ENCODE measurements around the gene F13B.

Gene F13B

GRCh38 chr1:197029749-197030148, 37.3 kb downstream of the F13B start:
- no peaks in the 10 kb centered on the region for H3K4me1 ChIP-seq (ENCODE audit: insufficient read depth, low read length, poor library complexity, severe bottlenecking)
- no peaks in the 10 kb centered on the region for H3K27me3 ChIP-seq (ENCODE audit: insufficient read depth, low read length, poor library complexity, severe bottlenecking)
- no peak overlapping the region for H3K4me2 ChIP-seq (ENCODE audit: low read depth, low read length, poor library complexity, severe bottlenecking)
- H3K36me3 ChIP-seq (ENCODE audit: insufficient read depth, low read length): no peaks in the 10 kb centered on the region
- no peak overlapping the region for H3K4me3 ChIP-seq (ENCODE audit: low read length, poor library complexity, severe bottlenecking)
- no peaks in the 10 kb centered on the region for H3F3A ChIP-seq (ENCODE audit: low read depth)
- no peak overlapping the region for H3K9ac ChIP-seq (ENCODE audit: low read depth, low read length, poor library complexity, severe bottlenecking)
- H2AFZ ChIP-seq (ENCODE audit: low read length): no peak overlapping the region
- no peaks in the 10 kb centered on the region for H3K79me2 ChIP-seq (ENCODE audit: insufficient read depth, low read length)
- TF ChIP-seq CTCF (conservative IDR thresholded peaks at IDR 0.05; ENCODE audit: low read length) (no peak), EZH2phosphoT487 (IDR thresholded peaks at IDR 0.05; ENCODE audit: borderline replicate concordance) (no peak)
- no peaks in the 10 kb centered on the region for H3K9me3 ChIP-seq (ENCODE audit: insufficient read depth, low read depth, low read length)
- no peaks in the 10 kb centered on the region for H4K20me1 ChIP-seq (ENCODE audit: insufficient read depth, low read length, poor library complexity, severe bottlenecking)
- H3K9me2 ChIP-seq (replicated peaks; ENCODE audit: low read depth, low read length): no peaks in the 10 kb centered on the region

- no peaks in the 10 kb centered on the region for H3K79me2 ChIP-seq (ENCODE audit: insufficient read depth, low read length)
- H3F3A ChIP-seq (ENCODE audit: low read depth): no peaks in the 10 kb centered on the region
- no peak overlapping the region for H3K4me2 ChIP-seq (ENCODE audit: low read depth, low read length, poor library complexity, severe bottlenecking)
- no peak overlapping the region for H3K9ac ChIP-seq (ENCODE audit: low read depth, low read length, poor library complexity, severe bottlenecking)
- no peaks in the 10 kb centered on the region for H3K4me1 ChIP-seq (ENCODE audit: insufficient read depth, low read length, poor library complexity, severe bottlenecking)
- no peaks in the 10 kb centered on the region for H4K20me1 ChIP-seq (ENCODE audit: insufficient read depth, low read length, poor library complexity, severe bottlenecking)
- H3K4me3 ChIP-seq (ENCODE audit: low read length, poor library complexity, severe bottlenecking): no peak overlapping the region
- no peaks in the 10 kb centered on the region for H3K36me3 ChIP-seq (ENCODE audit: insufficient read depth, low read length)
- H3K9me3 ChIP-seq (ENCODE audit: insufficient read depth, low read depth, low read length): no peaks in the 10 kb centered on the region
- TF ChIP-seq CTCF (conservative IDR thresholded peaks at IDR 0.05; ENCODE audit: low read length): no peak
- TF ChIP-seq EZH2phosphoT487 (IDR thresholded peaks at IDR 0.05; ENCODE audit: borderline replicate concordance): no peak
- H3K9me2 ChIP-seq (replicated peaks; ENCODE audit: low read depth, low read length): no peaks in the 10 kb centered on the region
- no peaks in the 10 kb centered on the region for H3K27me3 ChIP-seq (ENCODE audit: insufficient read depth, low read length, poor library complexity, severe bottlenecking)
- H2AFZ ChIP-seq (ENCODE audit: low read length): no peak overlapping the region
Observed at GRCh38 chr1:197027359-197027758, 39.7 kb downstream of the F13B start.

DNA sequence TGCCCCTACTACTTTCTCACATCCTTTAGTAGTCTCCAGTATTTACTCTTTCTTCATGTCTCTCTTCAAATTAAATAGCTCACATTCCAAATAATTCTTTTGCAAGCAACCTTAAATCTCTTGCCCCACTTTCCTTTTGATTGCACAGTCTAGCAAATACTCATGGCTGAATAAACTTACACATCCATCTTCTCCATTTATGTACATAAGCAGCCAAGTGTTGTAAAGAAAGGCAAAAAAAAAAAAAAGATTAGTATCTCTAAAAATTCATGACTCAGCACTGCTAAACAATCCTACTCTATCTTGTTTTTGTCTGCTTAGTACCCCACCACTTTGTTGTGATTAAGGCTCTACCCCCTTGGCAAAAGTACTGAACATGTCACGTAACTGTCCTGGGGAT, 42.6 kb downstream of the F13B start:
- Histone ChIP-seq H3K79me2 (ENCODE audit: insufficient read depth, low read length) (no peaks in the 10 kb centered on the region), H3K4me3 (ENCODE audit: low read length, poor library complexity, severe bottlenecking) (no peak overlapping the region), H3K4me2 (ENCODE audit: low read depth, low read length, poor library complexity, severe bottlenecking) (no peak overlapping the region), H2AFZ (ENCODE audit: low read length) (no peak overlapping the region), H3K9me2 (replicated peaks; ENCODE audit: low read depth, low read length) (no peaks in the 10 kb centered on the region), H3K36me3 (ENCODE audit: insufficient read depth, low read length) (no peaks in the 10 kb centered on the region), H4K20me1 (ENCODE audit: insufficient read depth, low read length, poor library complexity, severe bottlenecking) (no peaks in the 10 kb centered on the region), H3K9ac (ENCODE audit: low read depth, low read length, poor library complexity, severe bottlenecking) (no peak overlapping the region), H3F3A (ENCODE audit: low read depth) (no peaks in the 10 kb centered on the region), H3K27me3 (ENCODE audit: insufficient read depth, low read length, poor library complexity, severe bottlenecking) (no peaks in the 10 kb centered on the region), H3K4me1 (ENCODE audit: insufficient read depth, low read length, poor library complexity, severe bottlenecking) (peaks cover 10% of the 10 kb centered on the region), H3K9me3 (ENCODE audit: insufficient read depth, low read depth, low read length) (no peaks in the 10 kb centered on the region)
- TF ChIP-seq EZH2phosphoT487 (IDR thresholded peaks at IDR 0.05; ENCODE audit: borderline replicate concordance) (no peak), CTCF (conservative IDR thresholded peaks at IDR 0.05; ENCODE audit: low read length) (no peak)
